ENCODE results near the gene ALKBH7.
"Not testable (repeated sequence)": the region's sequence is repeated elsewhere in the genome, so short reads cannot be mapped to it uniquely, and the experiment has no call there.

Gene ALKBH7

GRCh38 chr19:6334490-6335285 is 37.9 kb upstream of the ALKBH7 start:
- Histone ChIP-seq H3K4me3 (replicated peaks; ENCODE audit: low read depth, low read length) (no peak overlapping the region), H3K36me3 (ENCODE audit: control insufficient read depth, insufficient read depth, low read length) (no peaks in the 10 kb centered on the region), H3K27me3 (replicated peaks; ENCODE audit: control insufficient read depth, insufficient read depth, low read length) (no peaks in the 10 kb centered on the region)
- no peak for DNase-seq (ENCODE audit: extremely low read depth, insufficient read length)
- TF ChIP-seq CTCF (IDR thresholded peaks at IDR 0.05; ENCODE audit: insufficient read depth, low read length, poor library complexity, severe bottlenecking) = no peak

- Histone ChIP-seq H3K4me3 (replicated peaks; ENCODE audit: low read depth, low read length) (no peak overlapping the region), H3K27me3 (replicated peaks; ENCODE audit: control insufficient read depth, insufficient read depth, low read length) (no peaks in the 10 kb centered on the region), H3K36me3 (ENCODE audit: control insufficient read depth, insufficient read depth, low read length) (no peaks in the 10 kb centered on the region)
- peak; percentile 28 for TF ChIP-seq CTCF (IDR thresholded peaks at IDR 0.05; ENCODE audit: insufficient read depth, low read length, poor library complexity, severe bottlenecking)
- no peak for DNase-seq (ENCODE audit: extremely low read depth, insufficient read length)
Measured at GRCh38 chr19:6340493-6341201, 31.9 kb upstream of the ALKBH7 start.

- Histone ChIP-seq H3K27me3 (replicated peaks; ENCODE audit: control insufficient read depth, insufficient read depth, low read length) (no peaks in the 10 kb centered on the region), H3K4me3 (replicated peaks; ENCODE audit: low read depth, low read length) (no peak overlapping the region), H3K36me3 (ENCODE audit: control insufficient read depth, insufficient read depth, low read length) (no peaks in the 10 kb centered on the region)
- DNase-seq (ENCODE audit: extremely low read depth, insufficient read length) = no peak
- no peak for TF ChIP-seq CTCF (IDR thresholded peaks at IDR 0.05; ENCODE audit: insufficient read depth, low read length, poor library complexity, severe bottlenecking)
Measured at GRCh38 chr19:6343462-6343861, 29.1 kb upstream of the ALKBH7 start.

GRCh38 chr19:6349271-6349670 is 23.3 kb upstream of the ALKBH7 start:
- H3K36me3 ChIP-seq (ENCODE audit: control insufficient read depth, insufficient read depth, low read length); H3K27me3 ChIP-seq (replicated peaks; ENCODE audit: control insufficient read depth, insufficient read depth, low read length): not testable (repeated sequence)

GRCh38 chr19:6350688-6351087 is 21.9 kb upstream of the ALKBH7 start:
- Histone ChIP-seq H3K36me3 (ENCODE audit: control insufficient read depth, insufficient read depth, low read length) (no peaks in the 10 kb centered on the region), H3K4me3 (replicated peaks; ENCODE audit: low read depth, low read length) (no peak overlapping the region), H3K27me3 (replicated peaks; ENCODE audit: control insufficient read depth, insufficient read depth, low read length) (no peaks in the 10 kb centered on the region)
- no peak for TF ChIP-seq CTCF (IDR thresholded peaks at IDR 0.05; ENCODE audit: insufficient read depth, low read length, poor library complexity, severe bottlenecking)
- DNase-seq (ENCODE audit: extremely low read depth, insufficient read length) = no peak

More at GRCh38 chr19:6349271-6349670, 23.3 kb upstream of the ALKBH7 start:
- not testable (repeated sequence) for DNase-seq (ENCODE audit: extremely low read depth, insufficient read length); H3K4me3 ChIP-seq (replicated peaks; ENCODE audit: low read depth, low read length)

- DNase-seq (ENCODE audit: extremely low read depth, insufficient read length) = no peak
- no peak for TF ChIP-seq CTCF (IDR thresholded peaks at IDR 0.05; ENCODE audit: insufficient read depth, low read length, poor library complexity, severe bottlenecking)
- no peaks in the 10 kb centered on the region for H3K27me3 ChIP-seq (replicated peaks; ENCODE audit: control insufficient read depth, insufficient read depth, low read length)
- no peaks in the 10 kb centered on the region for H3K36me3 ChIP-seq (ENCODE audit: control insufficient read depth, insufficient read depth, low read length)
- H3K4me3 ChIP-seq (replicated peaks; ENCODE audit: low read depth, low read length) = no peak overlapping the region
Measured at GRCh38 chr19:6352381-6353165, 20.0 kb upstream of the ALKBH7 start.

All from GM06990 (cell line).